ENCODE results near the gene AHI1. TPM values are rescaled to one million over a fixed set of nuclear protein-coding genes. Genes with fewer than 3 reads are reported as not detected.

Gene AHI1
- total and polyA plus RNA-seq, 3 donors from 2014 or later, result 33.9 to 93.1 (median 56.4) TPM

- Histone ChIP-seq H3K36me3 (ENCODE audit: low read depth, missing control alignments) (no peaks in the 10 kb centered on the region), H3K9me3 (no peaks in the 10 kb centered on the region), H3K4me3 (no peak overlapping the region), H3K27ac (no peak overlapping the region), H3K27me3 (no peaks in the 10 kb centered on the region), H3K4me1 (no peaks in the 10 kb centered on the region)
- TF ChIP-seq CTCF (IDR thresholded peaks at IDR 0.05) (no peak), POLR2A (IDR thresholded peaks at IDR 0.05) (no peak)
- intact Hi-C loops (cut with DNase I; ENCODE audit: low total_unique reads), result no loop called here
- WGBS, 2 donors, result 92 to 100% methylated on average over 1 of the region's 1 CpG
- no peak for DNase-seq
Observed at GRCh38 chr6:135314543-135314942, 183.0 kb downstream of the AHI1 start.

DNA sequence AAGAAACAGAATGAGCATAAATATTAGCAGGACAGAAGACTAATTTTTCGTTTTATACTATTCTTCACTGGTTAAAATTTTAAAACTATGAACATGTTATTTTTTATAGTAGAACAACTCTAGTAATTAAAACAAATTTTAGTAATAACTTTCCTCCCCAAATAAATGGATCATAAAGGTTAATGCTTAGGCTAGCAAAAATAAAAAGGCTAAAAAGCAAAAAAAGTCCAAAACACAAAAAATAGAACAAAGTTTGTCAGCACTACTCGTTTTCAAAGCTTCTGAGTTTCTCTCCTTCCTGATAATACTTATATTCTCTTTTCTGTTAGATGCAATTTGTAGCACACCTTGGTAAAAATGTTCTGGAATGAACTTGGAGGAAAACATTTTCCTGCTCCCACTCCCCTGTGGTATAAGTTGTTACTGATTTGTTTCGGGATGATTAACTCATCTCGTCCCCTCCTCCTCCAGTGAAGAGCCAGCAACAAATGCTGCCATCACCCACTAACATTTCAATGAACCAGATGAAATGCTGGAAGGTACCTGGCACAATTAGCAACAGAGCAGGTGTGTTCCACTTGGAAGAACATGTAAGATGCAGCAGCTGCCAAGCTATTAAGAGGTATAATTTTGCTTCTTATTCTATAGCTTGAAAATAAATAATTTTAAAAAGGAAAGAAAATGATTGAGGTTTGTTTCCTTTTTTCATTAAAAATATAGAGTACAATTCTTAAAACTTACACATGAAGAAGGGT lies 185.9 kb downstream of the AHI1 start:
- H3K36me3 ChIP-seq (ENCODE audit: low read depth, missing control alignments), result no peaks in the 10 kb centered on the region
- no peak overlapping the region for H3K4me3 ChIP-seq
- no peaks in the 10 kb centered on the region for H3K27me3 ChIP-seq
- no peaks in the 10 kb centered on the region for H3K4me1 ChIP-seq
- 67% methylated on average over 4 of the region's 4 CpGs for WGBS, 2 donors
- no peak overlapping the region for H3K27ac ChIP-seq
- H3K9me3 ChIP-seq, result no peaks in the 10 kb centered on the region
- DNase-seq, result no peak
- TF ChIP-seq CTCF (IDR thresholded peaks at IDR 0.05) (no peak), POLR2A (IDR thresholded peaks at IDR 0.05) (no peak)
- intact Hi-C loops (cut with DNase I; ENCODE audit: low total_unique reads), result no loop called here

DNA sequence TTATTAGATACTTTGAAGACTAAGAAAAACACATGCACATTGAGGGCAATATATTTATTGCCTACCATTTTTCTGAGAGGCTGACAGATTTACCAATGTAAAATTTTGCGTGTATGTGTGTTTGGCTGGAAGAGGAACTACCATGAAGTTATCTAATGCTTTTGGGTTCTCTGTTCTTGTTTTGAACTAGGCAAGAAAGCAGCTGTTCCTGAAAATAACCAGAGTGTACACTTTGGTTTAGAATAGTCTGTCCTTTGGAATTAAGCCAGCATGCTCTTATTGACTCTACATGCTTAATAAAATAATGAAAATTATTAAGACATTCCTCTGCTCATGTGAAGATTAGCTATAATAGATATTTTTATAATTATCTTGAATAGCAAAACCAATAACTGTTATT lies 187.2 kb downstream of the AHI1 start:
- H3K27me3 ChIP-seq, result no peaks in the 10 kb centered on the region
- no peak overlapping the region for H3K4me3 ChIP-seq
- H3K36me3 ChIP-seq (ENCODE audit: low read depth, missing control alignments), result no peaks in the 10 kb centered on the region
- no peaks in the 10 kb centered on the region for H3K9me3 ChIP-seq
- 35 to 45% methylated on average over 1 of the region's 1 CpG for WGBS, 2 donors
- intact Hi-C loops (cut with DNase I; ENCODE audit: low total_unique reads), result no loop called here
- no peaks in the 10 kb centered on the region for H3K4me1 ChIP-seq
- TF ChIP-seq POLR2A (IDR thresholded peaks at IDR 0.05), result no peak
- no peak for TF ChIP-seq CTCF (IDR thresholded peaks at IDR 0.05)
- H3K27ac ChIP-seq, result no peak overlapping the region
- no peak for DNase-seq

- TF ChIP-seq CTCF (IDR thresholded peaks at IDR 0.05) (no peak), POLR2A (IDR thresholded peaks at IDR 0.05) (no peak)
- H3K27ac ChIP-seq, result no peak overlapping the region
- H3K9me3 ChIP-seq, result no peaks in the 10 kb centered on the region
- H3K4me1 ChIP-seq, result no peaks in the 10 kb centered on the region
- intact Hi-C loops (cut with DNase I; ENCODE audit: low total_unique reads), result no loop called here
- DNase-seq, result no peak
- no peak overlapping the region for H3K4me3 ChIP-seq
- 85 to 93% methylated on average over 5 of the region's 5 CpGs for WGBS, 2 donors
- H3K27me3 ChIP-seq, result no peaks in the 10 kb centered on the region
- no peaks in the 10 kb centered on the region for H3K36me3 ChIP-seq (ENCODE audit: low read depth, missing control alignments)
Observed at GRCh38 chr6:135306740-135307420, 190.7 kb downstream of the AHI1 start.

Data from testis (tissue), 3 donors.